Measurements from ENCODE around the gene CEBPZOS.

Gene CEBPZOS

GRCh38 chr2:37196320-37197195 is at the start of gene CEBPZOS:
Gene CEBPZOS (plus strand): TSS chr2:37196496. CDS start chr2:37199705, 3,209 bp downstream.
- in situ Hi-C loops (cut with HindIII; ENCODE audit: low sequenced_read_pairs) = no loop called here
- peak; percentile 74 for DNase-seq (ENCODE audit: low read depth, low spot score)
- TF ChIP-seq, protein P1, sequence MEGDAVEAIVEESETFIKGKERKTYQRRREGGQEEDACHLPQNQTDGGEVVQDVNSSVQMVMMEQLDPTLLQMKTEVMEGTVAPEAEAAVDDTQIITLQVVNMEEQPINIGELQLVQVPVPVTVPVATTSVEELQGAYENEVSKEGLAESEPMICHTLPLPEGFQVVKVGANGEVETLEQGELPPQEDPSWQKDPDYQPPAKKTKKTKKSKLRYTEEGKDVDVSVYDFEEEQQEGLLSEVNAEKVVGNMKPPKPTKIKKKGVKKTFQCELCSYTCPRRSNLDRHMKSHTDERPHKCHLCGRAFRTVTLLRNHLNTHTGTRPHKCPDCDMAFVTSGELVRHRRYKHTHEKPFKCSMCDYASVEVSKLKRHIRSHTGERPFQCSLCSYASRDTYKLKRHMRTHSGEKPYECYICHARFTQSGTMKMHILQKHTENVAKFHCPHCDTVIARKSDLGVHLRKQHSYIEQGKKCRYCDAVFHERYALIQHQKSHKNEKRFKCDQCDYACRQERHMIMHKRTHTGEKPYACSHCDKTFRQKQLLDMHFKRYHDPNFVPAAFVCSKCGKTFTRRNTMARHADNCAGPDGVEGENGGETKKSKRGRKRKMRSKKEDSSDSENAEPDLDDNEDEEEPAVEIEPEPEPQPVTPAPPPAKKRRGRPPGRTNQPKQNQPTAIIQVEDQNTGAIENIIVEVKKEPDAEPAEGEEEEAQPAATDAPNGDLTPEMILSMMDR (IDR thresholded peaks at IDR 0.05; ENCODE audit: low read depth, low read length) = no peak
- H3K4me3 ChIP-seq (ENCODE audit: low read depth, low read length) = peak within 1 kb of the TSS; percentile 76

GRCh38 chr2:37148325-37148724 is 48.0 kb upstream of the CEBPZOS start:
- no peak overlapping the region for H3K4me3 ChIP-seq (ENCODE audit: low read depth, low read length)
- TF ChIP-seq, protein P1 (IDR thresholded peaks at IDR 0.05; ENCODE audit: low read depth, low read length) = no peak
- in situ Hi-C loops (cut with HindIII; ENCODE audit: low sequenced_read_pairs) = no loop called here
- DNase-seq (ENCODE audit: low read depth, low spot score) = no peak

GRCh38 chr2:37149626-37150322 is 46.5 kb upstream of the CEBPZOS start:
- in situ Hi-C loops (cut with HindIII; ENCODE audit: low sequenced_read_pairs) = no loop called here
- TF ChIP-seq, protein P1 (IDR thresholded peaks at IDR 0.05; ENCODE audit: low read depth, low read length) = no peak
- no peak overlapping the region for H3K4me3 ChIP-seq (ENCODE audit: low read depth, low read length)
- no peak for DNase-seq (ENCODE audit: low read depth, low spot score)

DNA sequence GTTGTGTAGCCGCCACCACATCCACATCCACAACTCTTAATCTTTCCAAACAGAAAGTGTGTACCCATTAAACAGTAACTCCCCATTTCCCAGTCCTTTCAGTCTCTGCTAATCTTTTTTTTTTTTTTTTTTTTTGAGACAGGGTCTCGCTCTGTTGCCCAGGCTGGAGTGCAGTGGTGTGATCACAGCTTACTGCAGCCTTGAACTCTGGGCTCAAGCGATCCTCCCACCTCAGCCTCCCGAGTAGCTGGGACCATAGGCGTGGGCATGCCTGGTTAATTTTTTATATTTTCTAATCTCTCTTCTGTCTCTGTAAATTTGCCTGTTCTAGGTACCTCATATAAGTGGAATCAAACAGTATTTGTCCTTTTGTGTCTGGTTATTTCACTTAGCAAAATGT is 43.1 kb upstream of the CEBPZOS start:
- no peak overlapping the region for H3K4me3 ChIP-seq (ENCODE audit: low read depth, low read length)
- DNase-seq (ENCODE audit: low read depth, low spot score) = no peak
- TF ChIP-seq, protein P1 (IDR thresholded peaks at IDR 0.05; ENCODE audit: low read depth, low read length) = no peak
- in situ Hi-C loops (cut with HindIII; ENCODE audit: low sequenced_read_pairs) = no loop called here

DNA sequence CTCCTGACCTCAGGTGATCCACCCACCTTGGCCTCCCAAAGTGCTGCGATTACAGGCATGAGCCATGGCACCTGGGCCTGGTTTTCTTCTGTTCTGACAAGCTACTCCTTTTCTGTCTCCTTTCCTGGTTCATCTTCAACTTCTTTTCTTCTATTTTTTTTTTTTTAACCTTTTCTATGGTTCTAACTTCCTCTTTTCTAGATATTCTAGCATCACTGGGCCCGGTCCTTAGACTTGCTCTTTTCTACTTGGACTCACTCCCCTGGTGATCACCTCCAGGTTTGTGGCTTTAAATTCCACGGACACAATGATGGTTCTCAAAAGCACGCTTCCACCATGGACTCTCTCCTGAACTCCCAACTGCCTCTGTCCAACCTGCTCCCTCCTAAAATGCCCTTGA is 41.5 kb upstream of the CEBPZOS start:
- H3K4me3 ChIP-seq (ENCODE audit: low read depth, low read length) = no peak overlapping the region
- no peak for DNase-seq (ENCODE audit: low read depth, low spot score)
- in situ Hi-C loops (cut with HindIII; ENCODE audit: low sequenced_read_pairs) = no loop called here
- TF ChIP-seq, protein P1 (IDR thresholded peaks at IDR 0.05; ENCODE audit: low read depth, low read length) = no peak

DNA sequence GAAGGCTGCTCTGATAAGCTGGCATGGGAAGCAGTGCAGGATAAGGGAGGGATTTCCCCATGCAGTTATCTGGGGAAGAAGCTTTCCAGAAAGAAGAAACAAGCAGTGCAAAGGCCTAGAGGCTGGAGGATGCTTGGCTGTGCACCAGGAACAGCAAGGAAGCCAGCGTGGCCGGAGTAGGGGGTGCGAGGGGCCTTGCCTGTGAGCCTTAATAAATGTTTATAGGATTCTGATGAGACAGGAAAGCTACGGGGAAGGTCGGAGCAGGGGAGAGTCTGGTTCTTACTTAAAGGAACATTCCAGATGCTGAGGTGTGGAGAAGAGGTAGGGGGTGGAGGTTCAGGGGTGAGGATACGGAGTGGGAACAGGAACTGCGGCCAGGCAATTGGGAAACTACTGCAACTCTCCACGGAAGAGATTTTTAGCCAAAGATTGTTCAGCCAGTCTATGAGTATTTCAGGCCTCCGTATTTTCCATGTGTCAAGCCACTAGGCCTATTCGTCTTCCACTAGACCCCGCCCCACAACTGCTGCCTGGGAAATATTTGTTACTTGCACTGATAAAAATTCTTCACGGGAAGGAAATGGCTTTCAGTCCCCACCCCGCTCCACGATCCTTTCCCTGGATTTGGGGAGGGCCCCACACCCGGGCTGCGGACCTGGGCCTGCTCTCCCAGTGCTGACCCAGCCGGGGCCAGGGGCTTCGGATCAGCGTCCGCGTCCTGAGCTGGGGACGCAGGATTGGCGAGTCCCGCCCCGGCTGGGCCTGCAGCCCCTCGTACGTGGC is 40.0 kb upstream of the CEBPZOS start:
- peak overlapping the region; percentile 77 for H3K4me3 ChIP-seq (ENCODE audit: low read depth, low read length)
- TF ChIP-seq, protein P1 (IDR thresholded peaks at IDR 0.05; ENCODE audit: low read depth, low read length) = no peak
- in situ Hi-C loops (cut with HindIII; ENCODE audit: low sequenced_read_pairs) = no loop called here
- DNase-seq (ENCODE audit: low read depth, low spot score) = peak; percentile 62
